GM23338 (cell line): ENCODE results near the gene DST.

Source experiments
- CREB1 ChIP-seq: fragments of 250-450 bp; sonication (Bioruptor Pico); IDR thresholded peaks from 2 replicates; pipeline ENCODE4 v1.5.0; 2020; ENCODE audit warnings: low read depth, mild to moderate bottlenecking, moderate library complexity
- EZH2 ChIP-seq: fragments of 200-600 bp; sonication (generic); IDR thresholded peaks from one replicate; pipeline ENCODE4 v1.8.0; 2017; ENCODE audit warnings: antibody characterized with exemption, mild to moderate bottlenecking, low read depth; ENCODE audit not compliant: unreplicated experiment
- EZH2phosphoT487 ChIP-seq: fragments of 200-600 bp; sonication (generic); IDR thresholded peaks from one replicate; pipeline ENCODE4 v1.8.1; 2018; ENCODE audit warnings: antibody characterized with exemption; ENCODE audit not compliant: unreplicated experiment
- JUNB ChIP-seq: IDR thresholded peaks from one replicate; pipeline ENCODE4 v1.6.1; 2016; ENCODE audit warnings: antibody characterized with exemption; ENCODE audit not compliant: unreplicated experiment
- NANOG ChIP-seq: IDR thresholded peaks from 2 replicates; pipeline ENCODE4 v1.6.1; 2016; ENCODE audit warnings: antibody characterized with exemption, borderline replicate concordance
- POLR2AphosphoS5 ChIP-seq: IDR thresholded peaks from 2 replicates; pipeline ENCODE4 v1.6.1; 2016; ENCODE audit warnings: antibody characterized with exemption, low read depth
- ZNF114 ChIP-seq: fragments of 250-450 bp; sonication (Bioruptor Pico); IDR thresholded peaks from 2 replicates; pipeline ENCODE4 v1.5.0; 2020; ENCODE audit warnings: mild to moderate bottlenecking, moderate library complexity
- ZNF331 ChIP-seq: fragments of 250-450 bp; sonication (Bioruptor Pico); IDR thresholded peaks from 2 replicates; pipeline ENCODE4 v1.5.0; 2020; ENCODE audit warnings: low read depth, mild to moderate bottlenecking, moderate library complexity
- TF ChIP-seq, protein P1 (sequence below), 2 experiments: fragments of 200-600 bp in 1 of 2; sonication (generic) in 1 of 2; conservative IDR thresholded peaks; 2 replicates each; pipeline versions ENCODE4 v1.5.1 to v1.6.1; 2016 to 2017; ENCODE audit warnings: antibody characterized with exemption in 2 of 2, low read depth in 2 of 2, mild to moderate bottlenecking in 2 of 2, moderate library complexity in 1 of 2
- TF ChIP-seq, protein P2 (sequence below): IDR thresholded peaks from one replicate; pipeline ENCODE4 v1.6.1; 2018; ENCODE audit warnings: antibody characterized with exemption; ENCODE audit not compliant: unreplicated experiment
- TF ChIP-seq, protein P3 (sequence below): IDR thresholded peaks from 2 replicates; pipeline ENCODE4 v1.6.1; 2016; ENCODE audit warnings: antibody characterized with exemption

DNA sequence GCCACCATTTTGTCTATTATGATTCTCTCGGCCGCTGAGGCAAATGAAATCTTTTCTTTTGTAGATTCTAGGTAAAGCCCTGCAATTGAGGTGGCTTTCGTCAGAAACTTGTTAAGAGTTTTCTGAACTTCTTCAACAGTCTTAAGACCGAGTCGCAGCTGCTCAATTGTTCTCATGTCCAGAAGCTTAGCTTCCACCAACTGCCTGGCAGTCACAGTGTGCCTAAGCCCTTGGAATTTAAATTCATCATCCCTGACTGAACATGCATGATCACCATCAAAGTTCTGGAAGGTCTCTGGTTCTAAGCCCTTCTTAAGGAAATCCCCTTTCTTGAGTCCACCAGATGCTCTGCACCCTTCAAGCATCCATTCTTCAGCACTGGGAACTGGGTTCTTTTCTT is 25.7 kb downstream of the DST start:
- TF ChIP-seq, protein P1, sequence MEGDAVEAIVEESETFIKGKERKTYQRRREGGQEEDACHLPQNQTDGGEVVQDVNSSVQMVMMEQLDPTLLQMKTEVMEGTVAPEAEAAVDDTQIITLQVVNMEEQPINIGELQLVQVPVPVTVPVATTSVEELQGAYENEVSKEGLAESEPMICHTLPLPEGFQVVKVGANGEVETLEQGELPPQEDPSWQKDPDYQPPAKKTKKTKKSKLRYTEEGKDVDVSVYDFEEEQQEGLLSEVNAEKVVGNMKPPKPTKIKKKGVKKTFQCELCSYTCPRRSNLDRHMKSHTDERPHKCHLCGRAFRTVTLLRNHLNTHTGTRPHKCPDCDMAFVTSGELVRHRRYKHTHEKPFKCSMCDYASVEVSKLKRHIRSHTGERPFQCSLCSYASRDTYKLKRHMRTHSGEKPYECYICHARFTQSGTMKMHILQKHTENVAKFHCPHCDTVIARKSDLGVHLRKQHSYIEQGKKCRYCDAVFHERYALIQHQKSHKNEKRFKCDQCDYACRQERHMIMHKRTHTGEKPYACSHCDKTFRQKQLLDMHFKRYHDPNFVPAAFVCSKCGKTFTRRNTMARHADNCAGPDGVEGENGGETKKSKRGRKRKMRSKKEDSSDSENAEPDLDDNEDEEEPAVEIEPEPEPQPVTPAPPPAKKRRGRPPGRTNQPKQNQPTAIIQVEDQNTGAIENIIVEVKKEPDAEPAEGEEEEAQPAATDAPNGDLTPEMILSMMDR (conservative IDR thresholded peaks at IDR 0.05; ENCODE audit: low read depth in 2 of 2): no peak
- TF ChIP-seq, protein P2, sequence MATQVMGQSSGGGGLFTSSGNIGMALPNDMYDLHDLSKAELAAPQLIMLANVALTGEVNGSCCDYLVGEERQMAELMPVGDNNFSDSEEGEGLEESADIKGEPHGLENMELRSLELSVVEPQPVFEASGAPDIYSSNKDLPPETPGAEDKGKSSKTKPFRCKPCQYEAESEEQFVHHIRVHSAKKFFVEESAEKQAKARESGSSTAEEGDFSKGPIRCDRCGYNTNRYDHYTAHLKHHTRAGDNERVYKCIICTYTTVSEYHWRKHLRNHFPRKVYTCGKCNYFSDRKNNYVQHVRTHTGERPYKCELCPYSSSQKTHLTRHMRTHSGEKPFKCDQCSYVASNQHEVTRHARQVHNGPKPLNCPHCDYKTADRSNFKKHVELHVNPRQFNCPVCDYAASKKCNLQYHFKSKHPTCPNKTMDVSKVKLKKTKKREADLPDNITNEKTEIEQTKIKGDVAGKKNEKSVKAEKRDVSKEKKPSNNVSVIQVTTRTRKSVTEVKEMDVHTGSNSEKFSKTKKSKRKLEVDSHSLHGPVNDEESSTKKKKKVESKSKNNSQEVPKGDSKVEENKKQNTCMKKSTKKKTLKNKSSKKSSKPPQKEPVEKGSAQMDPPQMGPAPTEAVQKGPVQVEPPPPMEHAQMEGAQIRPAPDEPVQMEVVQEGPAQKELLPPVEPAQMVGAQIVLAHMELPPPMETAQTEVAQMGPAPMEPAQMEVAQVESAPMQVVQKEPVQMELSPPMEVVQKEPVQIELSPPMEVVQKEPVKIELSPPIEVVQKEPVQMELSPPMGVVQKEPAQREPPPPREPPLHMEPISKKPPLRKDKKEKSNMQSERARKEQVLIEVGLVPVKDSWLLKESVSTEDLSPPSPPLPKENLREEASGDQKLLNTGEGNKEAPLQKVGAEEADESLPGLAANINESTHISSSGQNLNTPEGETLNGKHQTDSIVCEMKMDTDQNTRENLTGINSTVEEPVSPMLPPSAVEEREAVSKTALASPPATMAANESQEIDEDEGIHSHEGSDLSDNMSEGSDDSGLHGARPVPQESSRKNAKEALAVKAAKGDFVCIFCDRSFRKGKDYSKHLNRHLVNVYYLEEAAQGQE: no peak
- no peak for TF ChIP-seq EZH2
- no peak for TF ChIP-seq JUNB
- TF ChIP-seq NANOG: no peak
- TF ChIP-seq EZH2phosphoT487: no peak
- TF ChIP-seq POLR2AphosphoS5: no peak
- no peak for TF ChIP-seq ZNF114 (CRISPR knock-in tag)
- TF ChIP-seq CREB1 (CRISPR knock-in tag): no peak
- TF ChIP-seq, protein P3, sequence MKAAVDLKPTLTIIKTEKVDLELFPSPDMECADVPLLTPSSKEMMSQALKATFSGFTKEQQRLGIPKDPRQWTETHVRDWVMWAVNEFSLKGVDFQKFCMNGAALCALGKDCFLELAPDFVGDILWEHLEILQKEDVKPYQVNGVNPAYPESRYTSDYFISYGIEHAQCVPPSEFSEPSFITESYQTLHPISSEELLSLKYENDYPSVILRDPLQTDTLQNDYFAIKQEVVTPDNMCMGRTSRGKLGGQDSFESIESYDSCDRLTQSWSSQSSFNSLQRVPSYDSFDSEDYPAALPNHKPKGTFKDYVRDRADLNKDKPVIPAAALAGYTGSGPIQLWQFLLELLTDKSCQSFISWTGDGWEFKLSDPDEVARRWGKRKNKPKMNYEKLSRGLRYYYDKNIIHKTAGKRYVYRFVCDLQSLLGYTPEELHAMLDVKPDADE: no peak
- TF ChIP-seq ZNF331 (CRISPR knock-in tag): no peak
